GM19455 (cell line): Measurements from ENCODE around the gene SEZ6L.

Source experiments
- ATAC-seq: cut with Tn5 transposase; IDR thresholded peaks from one replicate; pipeline ENCODE4 v1.9.1; 2021; ENCODE audit not compliant: unreplicated experiment

The SEZ6L gene

DNA sequence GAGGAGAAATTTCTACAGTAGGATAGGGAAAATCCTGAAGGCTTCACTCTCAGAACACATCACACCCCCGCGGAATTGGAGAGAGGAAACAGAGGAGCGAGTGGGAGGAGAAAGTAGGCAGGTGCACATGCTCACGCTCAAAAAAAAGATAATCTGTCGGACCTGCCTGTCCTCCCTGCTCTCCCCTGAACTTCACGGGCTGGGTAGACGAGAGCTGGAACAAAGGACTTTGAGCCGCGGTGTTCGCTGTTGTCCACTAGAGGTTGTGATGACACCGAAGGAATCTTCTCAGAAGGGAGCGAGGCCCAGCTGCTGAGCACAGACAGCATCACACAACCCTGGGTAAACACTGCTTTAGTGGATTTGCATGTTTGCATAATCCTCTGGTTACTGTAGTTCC is 5.0 kb downstream of the SEZ6L start:
- ATAC-seq, result no peak

DNA sequence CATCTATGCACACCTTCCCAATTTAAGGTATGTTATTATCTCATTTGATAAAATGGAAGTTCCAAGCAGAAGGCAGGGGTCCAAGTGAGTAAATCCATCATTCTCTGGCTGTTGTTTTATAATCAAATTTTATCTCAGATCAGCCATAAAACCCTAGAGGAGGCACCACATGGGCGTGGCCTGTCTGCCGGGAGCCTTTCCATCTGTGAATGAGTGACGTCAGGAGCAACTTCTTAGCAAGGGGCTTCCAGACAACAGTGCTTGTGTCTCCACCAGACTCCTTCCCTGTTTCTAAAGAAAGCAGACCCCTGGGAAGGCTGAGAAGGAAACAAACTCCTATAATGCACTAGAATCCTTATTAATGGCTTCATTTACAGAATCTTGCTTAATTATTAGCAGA is 13.5 kb downstream of the SEZ6L start:
- no peak for ATAC-seq

DNA sequence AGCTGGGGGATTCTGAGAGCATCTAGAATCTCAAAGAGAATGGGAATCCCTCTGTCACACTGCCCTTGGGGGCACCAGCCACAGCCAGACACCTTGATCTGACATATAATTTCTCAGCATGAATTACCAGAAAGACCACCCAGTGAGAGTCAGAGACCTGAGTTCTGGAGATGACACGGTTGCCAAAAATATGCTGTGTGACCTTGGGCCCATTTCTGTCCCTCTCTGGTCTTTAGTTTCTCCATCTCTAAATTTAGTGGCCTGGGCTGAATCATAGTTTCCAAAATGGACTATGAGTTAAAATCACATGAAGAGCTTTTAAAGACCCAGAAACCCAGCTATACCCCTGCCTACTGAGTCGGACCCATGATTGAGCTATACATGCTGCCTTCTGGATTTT is 15.9 kb downstream of the SEZ6L start:
- no peak for ATAC-seq

DNA sequence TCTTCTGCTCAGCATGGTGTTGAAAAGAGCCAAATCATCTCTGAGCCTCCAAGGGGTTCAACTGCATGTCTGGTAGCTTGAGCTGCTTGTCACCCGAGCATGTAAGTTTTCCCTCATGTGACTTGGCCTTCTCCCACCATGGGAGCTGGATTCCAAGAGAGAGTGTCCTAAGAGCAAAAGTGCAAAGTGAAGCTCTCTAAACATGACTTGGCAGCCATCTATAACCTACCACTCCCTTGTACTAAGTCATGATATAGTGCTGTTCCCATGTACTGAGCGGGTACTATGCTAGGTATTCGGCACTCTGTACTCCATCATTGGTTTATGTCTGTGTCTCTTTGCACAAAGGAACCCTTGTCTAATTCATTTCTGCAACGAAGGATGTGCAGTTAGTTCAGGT is 19.1 kb downstream of the SEZ6L start:
- ATAC-seq, result no peak

DNA sequence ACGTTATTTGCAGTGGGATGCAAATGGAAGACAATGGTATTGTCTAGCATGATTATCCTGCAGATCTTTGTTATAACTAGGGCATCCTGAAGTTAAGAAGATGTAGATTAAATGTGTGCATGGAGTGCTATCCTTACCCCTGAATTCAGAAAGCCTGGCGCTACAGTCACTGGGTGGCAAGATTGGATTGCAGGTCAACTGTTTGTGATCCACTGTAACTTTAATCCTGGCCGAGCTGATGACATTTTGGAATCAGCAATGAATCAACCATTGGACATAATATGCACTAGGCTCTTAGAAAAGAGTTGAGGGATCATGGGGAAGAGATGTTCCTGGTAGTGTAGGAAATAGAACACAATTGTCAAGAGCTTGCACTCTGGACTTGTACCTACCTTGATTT is 25.1 kb downstream of the SEZ6L start:
- ATAC-seq, result no peak

DNA sequence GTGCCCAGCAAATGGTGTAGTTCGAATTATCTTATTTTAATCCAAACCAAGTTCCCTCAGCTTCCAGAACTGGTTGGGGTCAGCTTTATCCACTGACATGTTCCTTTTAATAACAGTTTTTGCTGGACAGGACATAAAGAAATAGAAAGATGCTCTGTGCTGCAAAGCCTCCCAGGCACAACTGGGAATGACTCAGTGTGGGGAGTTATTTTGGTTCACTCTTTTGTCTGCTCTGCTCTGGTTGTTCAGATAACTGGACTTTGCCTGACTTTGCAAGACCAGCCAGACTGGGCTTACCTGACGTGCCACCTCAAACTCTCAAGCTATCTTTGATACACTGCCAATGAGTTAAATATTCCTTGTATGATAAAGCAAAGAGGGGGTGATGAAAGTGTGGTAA is 25.6 kb downstream of the SEZ6L start:
- no peak for ATAC-seq

DNA sequence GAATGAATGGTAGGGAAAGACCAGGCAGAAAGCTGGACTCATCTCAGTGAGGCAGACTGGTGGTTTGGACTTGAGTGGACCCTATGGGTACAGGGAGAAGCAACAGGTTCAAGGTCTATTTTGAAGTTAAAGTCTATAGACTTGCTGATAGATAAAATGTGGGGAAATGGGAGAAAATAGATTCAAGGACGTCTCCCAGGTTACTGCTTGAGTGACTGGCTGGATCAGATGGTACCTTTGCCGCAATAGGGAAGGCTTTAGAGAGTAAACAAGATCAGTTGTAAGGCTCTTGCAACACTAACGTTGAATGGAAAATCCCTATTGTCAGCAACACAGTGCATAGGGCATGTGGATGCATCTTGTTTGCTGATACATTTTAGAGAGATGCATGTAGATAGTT is 27.4 kb downstream of the SEZ6L start:
- ATAC-seq, result no peak

DNA sequence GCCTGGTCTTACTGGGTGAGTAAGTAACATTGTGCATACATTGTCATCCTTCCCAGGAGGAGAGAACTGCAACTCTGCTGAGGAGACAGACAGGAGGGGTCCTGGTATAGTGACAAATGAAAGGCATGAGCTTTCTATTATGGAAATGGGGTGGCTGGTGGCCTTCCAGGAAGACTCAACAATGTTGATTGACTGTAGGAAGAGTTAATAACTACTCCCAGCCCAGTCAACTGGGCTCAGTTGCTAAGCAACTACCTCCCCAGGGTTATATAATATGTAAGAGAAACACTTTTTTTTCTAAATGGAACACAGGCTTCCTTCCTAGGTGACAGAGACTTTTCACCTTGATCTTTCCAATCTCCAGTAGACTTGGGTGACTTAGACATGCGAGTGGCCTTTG is 28.2 kb downstream of the SEZ6L start:
- no peak for ATAC-seq

DNA sequence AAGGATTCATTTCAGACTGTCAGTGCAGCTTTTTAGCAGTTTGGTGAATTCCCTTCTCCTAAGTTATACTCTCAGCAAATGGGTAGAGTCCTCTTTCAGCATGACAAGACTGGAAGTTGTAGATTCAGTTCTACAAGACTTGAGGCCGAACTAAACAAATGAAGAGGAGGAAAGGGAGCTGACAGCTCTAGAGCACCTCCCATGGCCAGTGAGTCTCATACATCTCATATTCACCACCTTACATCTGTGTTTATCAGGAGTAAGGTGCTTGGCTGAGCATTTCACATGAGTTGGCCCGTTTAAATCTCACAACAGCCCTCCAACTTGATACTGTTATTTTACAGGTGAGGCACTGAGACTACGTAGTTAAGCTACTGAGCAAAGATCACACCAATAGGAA is 30.4 kb downstream of the SEZ6L start:
- ATAC-seq, result no peak

DNA sequence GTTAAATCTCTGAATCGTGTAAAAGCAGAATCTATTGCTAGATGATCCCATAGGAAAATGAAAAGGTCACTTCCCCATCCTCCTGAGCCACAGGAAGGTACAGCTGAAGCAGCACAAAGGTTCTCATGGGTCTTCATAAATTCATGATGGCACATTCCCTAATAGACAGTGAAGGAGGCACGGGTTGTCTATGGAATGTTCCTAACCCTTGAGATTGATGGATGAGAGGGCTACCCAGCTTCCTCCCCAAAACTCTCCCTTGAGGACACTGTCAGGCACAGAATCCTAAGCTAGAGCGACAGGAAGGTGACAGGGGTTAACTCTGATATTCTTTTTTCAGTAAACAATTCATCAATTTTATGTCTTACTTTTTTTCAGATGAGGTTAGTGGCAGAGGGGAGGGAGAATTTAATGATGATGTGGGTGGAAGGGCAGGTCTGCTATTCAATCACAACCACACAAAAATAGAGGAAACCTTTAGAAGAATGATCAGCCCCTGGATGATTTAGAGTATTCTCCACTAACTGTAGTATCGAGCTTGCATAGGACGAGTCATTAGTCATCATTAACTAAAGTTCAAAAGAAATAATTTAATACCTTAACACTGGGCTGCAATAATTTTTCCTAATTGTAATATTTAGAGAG is 33.1 kb downstream of the SEZ6L start:
- ATAC-seq, result no peak

DNA sequence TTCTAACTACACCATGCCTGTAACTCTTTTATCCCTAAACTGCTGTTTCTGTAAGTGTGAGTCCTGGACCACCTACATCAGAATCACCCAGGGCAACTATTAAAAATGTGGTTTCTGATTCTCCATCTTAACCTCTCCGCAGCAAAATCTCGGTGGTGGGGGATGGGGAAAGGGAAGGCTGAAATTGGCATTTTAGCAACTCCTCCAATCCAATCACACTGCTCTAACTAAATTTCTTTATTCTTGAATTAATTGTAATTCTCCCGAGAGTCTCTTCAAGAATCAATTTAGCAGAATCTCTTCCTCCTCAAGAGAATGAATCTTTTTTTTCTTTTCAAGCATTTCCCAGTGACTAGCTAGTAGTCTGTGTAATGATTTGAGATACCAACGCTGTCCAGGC is 36.2 kb downstream of the SEZ6L start:
- no peak for ATAC-seq

DNA sequence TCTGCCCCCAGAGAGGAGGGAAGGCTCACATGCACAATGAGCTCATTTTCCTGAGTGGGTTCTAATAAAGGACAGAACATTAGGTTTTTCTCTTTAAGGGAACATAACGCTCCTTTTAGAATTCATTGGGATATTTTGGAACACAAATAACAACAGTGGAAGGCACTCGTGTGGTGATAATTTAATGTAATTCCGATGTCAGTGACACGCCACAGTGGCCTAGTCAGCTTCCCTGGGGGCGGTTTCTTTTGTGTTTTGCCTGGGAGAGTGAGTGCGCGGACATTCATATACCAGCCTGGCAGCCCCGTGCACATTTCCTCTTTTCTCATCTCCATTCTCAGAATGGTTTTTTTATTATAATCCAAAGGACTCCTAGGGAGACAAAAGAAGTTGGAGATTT is 41.1 kb downstream of the SEZ6L start:
- ATAC-seq, result no peak

DNA sequence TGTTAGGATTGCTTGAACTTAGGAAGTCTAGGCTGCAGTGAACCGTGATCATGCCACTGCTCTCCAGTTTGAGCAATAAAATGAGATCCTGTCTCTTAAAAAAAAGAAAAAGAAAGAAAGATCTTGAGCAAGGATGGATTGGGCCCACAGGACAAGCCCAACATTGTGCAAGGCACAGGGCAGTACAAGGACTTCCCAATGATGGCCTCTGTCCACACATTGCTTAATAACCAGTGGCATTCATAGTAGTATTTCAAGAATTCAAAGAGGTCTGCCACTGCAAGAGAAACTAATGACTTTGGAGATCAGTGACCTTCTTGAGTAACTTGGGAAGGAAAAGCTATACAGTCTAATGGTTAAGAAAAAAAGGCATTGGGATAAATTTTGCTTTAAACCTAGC is 44.6 kb downstream of the SEZ6L start:
- ATAC-seq, result no peak

DNA sequence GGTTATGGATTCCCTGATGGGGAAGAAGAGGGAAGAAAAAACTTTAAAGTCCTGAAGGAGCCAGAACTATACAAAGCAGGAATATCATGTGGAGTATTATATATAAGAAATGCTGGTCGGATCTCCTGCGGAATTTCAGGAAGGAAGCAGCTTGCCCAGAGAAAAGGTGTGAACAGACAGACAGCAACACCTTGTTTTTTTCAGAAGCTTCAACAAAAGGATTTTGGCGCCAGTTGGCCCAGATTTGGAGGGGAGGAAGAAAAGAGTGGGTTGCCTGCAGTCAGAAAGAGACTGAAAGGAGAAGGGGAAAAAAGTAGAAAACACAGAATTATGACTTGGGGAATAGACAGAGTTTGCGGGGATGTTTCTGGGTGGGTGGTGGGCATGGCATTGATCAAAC is 45.2 kb downstream of the SEZ6L start:
- no peak for ATAC-seq

DNA sequence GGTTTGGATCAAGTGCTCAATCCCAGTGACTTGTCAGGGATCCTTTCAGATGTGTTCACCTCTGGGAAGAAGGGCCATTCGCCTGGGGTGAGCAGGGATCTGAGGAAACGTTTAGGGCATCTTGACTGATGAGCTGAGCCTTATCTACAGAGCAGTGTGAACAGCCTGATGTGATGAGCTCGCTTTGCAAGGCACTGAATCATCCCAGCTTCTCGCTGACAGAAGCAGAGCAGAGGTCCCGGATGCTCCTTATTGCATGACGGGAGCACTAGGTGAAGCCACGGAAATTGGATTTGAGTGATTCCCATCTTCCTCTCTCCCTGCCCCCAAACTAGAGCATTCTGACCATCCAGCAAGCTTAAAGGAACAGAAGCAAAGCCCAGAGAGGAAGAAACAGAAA is 46.5 kb downstream of the SEZ6L start:
- no peak for ATAC-seq

DNA sequence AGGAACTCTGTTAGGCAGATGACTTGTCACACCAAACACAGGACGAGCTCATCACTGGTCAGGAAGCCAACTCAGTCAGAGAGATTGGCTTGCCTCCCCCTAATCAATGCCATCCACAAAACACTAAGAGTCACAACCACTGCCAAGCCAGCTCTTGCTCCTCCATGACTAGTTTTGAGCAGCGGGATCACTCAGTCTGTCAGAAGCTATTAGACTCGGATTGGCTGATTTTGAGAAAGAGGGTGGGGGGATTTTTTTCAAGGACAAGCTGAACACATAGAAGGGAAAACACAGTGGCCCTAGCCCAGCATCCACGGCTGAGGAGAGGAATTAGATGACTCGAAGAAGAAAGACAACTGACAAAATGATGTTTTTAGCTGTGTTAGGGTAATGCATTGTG is 55.9 kb downstream of the SEZ6L start:
- no peak for ATAC-seq

DNA sequence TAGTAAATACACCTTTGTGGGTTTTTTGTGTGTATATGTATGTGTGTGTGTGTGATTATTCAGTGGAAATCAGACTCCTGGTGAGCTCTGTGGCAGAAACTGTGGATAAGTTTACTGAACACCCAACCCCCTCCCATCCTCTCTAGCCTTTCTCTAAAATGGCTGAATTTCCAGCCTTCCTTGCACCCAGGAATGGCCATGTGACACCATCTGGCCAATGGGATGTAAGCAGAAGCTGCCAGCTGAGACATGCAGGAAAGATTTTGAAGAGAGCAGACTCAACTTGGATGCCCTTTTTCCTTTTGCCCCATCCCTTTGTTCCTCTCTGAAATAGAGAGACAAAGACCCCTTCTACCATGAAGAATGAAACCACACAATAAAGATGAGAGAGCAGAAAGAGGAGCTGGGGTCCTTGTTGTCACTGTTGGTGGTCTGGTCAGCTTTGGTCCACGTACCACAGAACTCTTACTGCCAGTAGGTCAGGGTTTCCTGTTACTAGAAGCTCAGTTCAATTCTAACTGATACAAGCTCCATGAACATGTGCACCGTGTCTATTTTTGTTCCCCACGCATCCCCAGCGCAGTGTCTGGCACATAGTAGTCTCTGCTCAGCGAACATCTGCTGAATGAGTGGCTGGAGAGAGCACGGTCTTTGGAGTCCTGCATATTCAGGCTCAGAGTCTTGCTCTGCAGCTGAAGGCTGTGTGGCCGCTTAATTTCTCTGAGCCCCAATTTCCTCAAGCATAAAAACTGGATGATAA is 57.5 kb downstream of the SEZ6L start:
- ATAC-seq, result no peak

DNA sequence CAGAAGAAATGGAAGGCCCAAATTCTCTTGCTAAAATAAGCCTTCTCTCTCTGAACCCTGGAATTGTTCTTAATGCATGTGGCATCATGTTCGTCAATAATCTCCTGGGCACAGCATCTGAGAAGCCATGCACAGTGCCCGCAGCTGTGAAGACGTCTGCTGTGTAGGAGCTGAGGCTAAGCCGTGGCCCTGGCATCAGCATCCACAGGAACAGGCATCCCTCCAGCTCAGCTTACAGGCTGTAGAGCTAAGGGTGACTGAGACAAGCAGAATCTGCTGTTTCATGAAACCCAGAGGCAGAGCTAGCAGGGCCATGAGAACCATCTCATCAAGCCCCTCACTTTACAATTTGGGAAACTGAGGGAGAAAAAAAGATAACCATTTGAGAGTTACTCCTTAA is 60.6 kb downstream of the SEZ6L start:
- no peak for ATAC-seq

DNA sequence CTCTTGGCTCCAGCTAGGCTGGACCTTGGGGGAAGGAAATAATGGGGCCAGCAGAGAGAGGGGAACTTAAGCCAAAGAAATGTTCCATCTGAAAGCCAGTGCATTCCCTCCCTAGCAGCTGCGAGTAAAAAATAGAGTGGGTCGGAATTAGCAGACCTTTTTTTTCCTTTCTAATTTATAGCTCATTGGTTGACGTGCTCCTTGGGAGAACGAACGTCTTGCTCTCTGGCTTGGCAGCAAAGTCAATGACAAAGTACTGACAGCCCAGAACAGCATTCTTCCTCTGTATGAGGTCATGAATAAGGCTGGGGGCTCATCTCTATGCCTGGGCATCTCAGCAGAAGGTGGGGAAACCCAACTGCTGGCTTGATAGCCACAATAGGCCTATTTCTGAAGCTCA is 65.0 kb downstream of the SEZ6L start:
- no peak for ATAC-seq

DNA sequence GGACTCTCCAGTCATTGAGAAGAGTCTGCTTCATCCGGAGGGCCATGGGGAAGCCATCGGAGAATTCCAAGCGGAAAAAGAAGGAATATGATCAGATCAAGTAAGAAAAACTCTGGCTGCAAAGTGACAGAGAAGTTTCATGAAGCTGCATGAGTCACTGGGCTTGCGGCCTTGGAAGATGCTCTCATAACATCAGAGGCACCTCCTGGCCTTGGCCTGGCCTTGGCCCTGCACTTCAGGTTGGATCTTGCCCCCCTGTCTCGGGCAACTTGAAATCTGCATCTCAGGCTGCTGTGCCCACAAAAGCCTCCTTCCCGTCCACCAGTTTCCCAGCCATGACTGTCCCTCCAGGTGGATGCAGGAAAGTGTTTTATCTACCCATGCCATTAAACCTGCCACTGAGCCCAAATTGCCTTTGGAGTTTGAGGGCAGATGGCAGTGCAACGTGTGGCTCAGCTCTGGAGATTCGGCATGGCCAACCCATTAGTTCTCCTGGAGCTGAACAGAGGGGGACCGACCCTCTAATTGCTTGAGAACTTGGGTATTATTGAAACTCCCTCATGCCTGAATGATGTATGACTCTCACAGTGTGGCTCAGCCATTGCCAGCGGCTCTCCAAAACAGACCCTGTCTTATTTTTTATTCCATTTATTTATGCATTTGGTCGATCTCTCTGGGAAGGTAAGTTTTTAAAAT is 66.7 kb downstream of the SEZ6L start:
- ATAC-seq, result no peak

DNA sequence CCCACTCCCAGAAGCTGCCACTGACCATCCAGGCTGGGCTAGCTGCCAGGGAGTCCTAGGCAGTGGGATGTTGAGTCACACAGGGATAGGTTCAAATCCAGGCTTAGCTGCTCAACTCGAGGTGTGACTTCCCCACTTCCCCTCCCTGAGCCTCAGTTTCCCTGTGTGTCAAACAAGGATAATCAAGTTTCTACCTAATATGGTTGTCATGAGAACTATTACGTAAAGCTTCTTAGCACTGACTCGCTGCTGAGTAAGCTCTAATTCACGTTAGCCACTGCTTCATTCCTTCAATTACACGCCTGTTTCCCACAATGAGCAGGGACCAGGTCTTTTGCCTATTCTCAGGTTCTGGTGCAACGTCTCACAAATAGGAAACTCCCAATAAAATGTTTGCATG is 67.7 kb downstream of the SEZ6L start:
- no peak for ATAC-seq

DNA sequence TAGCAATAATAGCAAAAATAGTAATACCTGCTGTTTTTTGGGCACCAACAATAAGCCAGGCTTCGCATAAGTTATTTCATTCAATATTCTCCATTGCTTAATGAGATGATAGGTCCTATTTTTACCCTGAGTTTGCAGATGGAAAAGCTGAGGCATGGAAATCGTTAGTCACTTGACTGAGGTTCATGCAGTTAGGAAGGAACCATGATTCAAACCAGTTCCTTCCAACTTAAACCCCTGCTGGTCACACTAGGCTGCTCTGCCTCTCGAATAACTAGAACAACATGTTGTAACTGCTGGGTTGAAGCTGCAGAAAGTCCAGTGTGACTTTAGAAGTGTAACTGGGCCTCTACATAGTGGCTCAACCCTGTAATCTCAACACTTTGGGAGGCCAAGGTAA is 69.3 kb downstream of the SEZ6L start:
- ATAC-seq, result no peak
